Measurements from ENCODE around the gene EDC4.

The EDC4 gene

GRCh38 chr16:67880584-67880983 is 7.7 kb downstream of the EDC4 start:
- Histone ChIP-seq H3K36me3 (ENCODE audit: control insufficient read depth in 1 of 2, insufficient read depth in 2 of 2, low read length in 2 of 2) (peaks cover 72 to 90% of the 10 kb centered on the region in 2 donors), H3K27ac (ENCODE audit: low read length) (no peak overlapping the region), H3K4me1 (ENCODE audit: control insufficient read depth in 1 of 2, insufficient read depth in 2 of 2, low read length in 2 of 2) (peaks cover 3 to 18% of the 10 kb centered on the region in 2 donors), H3K9me3 (ENCODE audit: control insufficient read depth in 1 of 2, low read length in 2 of 2) (no peaks in the 10 kb centered on the region), H3K27me3 (ENCODE audit: low read depth, low read length) (no peaks in the 10 kb centered on the region), H3K4me3 (ENCODE audit: low read depth in 1 of 2, low read length in 2 of 2) (no peak overlapping the region)

- H3K4me1 ChIP-seq (ENCODE audit: control insufficient read depth in 1 of 2, insufficient read depth in 2 of 2, low read length in 2 of 2) = peaks cover 3 to 14% of the 10 kb centered on the region in 2 donors
- H3K9me3 ChIP-seq (ENCODE audit: control insufficient read depth in 1 of 2, low read length in 2 of 2) = no peaks in the 10 kb centered on the region
- no peak overlapping the region for H3K4me3 ChIP-seq (ENCODE audit: low read depth in 1 of 2, low read length in 2 of 2)
- no peak overlapping the region for H3K27ac ChIP-seq (ENCODE audit: low read length)
- peaks cover 68 to 91% of the 10 kb centered on the region in 2 donors for H3K36me3 ChIP-seq (ENCODE audit: control insufficient read depth in 1 of 2, insufficient read depth in 2 of 2, low read length in 2 of 2)
- H3K27me3 ChIP-seq (ENCODE audit: low read depth, low read length) = no peaks in the 10 kb centered on the region
These were observed 8.8 kb downstream of the EDC4 start for GRCh38 chr16:67881621-67882161.

GRCh38 chr16:67882374-67883145 is 9.7 kb downstream of the EDC4 start:
- Histone ChIP-seq H3K36me3 (ENCODE audit: control insufficient read depth in 1 of 2, insufficient read depth in 2 of 2, low read length in 2 of 2) (peaks cover 59 to 84% of the 10 kb centered on the region in 2 donors), H3K4me1 (ENCODE audit: control insufficient read depth in 1 of 2, insufficient read depth in 2 of 2, low read length in 2 of 2) (peaks cover 3 to 14% of the 10 kb centered on the region in 2 donors), H3K4me3 (ENCODE audit: low read depth in 1 of 2, low read length in 2 of 2) (no peak overlapping the region), H3K9me3 (ENCODE audit: control insufficient read depth in 1 of 2, low read length in 2 of 2) (no peaks in the 10 kb centered on the region), H3K27me3 (ENCODE audit: low read depth, low read length) (no peaks in the 10 kb centered on the region), H3K27ac (ENCODE audit: low read length) (no peak overlapping the region)

GRCh38 chr16:67883146-67883871 is 10.5 kb downstream of the EDC4 start:
- H3K36me3 ChIP-seq (ENCODE audit: control insufficient read depth in 1 of 2, insufficient read depth in 2 of 2, low read length in 2 of 2) = peaks cover 51 to 77% of the 10 kb centered on the region in 2 donors
- H3K4me3 ChIP-seq (ENCODE audit: low read depth in 1 of 2, low read length in 2 of 2) = no peak overlapping the region
- no peak overlapping the region for H3K27ac ChIP-seq (ENCODE audit: low read length)
- peaks cover 3 to 14% of the 10 kb centered on the region in 2 donors for H3K4me1 ChIP-seq (ENCODE audit: control insufficient read depth in 1 of 2, insufficient read depth in 2 of 2, low read length in 2 of 2)
- H3K27me3 ChIP-seq (ENCODE audit: low read depth, low read length) = no peaks in the 10 kb centered on the region
- no peaks in the 10 kb centered on the region for H3K9me3 ChIP-seq (ENCODE audit: control insufficient read depth in 1 of 2, low read length in 2 of 2)

- Histone ChIP-seq H3K27ac (ENCODE audit: low read length) (no peak overlapping the region), H3K4me1 (ENCODE audit: control insufficient read depth in 1 of 2, insufficient read depth in 2 of 2, low read length in 2 of 2) (peaks cover 3 to 14% of the 10 kb centered on the region in 2 donors), H3K9me3 (ENCODE audit: control insufficient read depth in 1 of 2, low read length in 2 of 2) (no peaks in the 10 kb centered on the region), H3K27me3 (ENCODE audit: low read depth, low read length) (no peaks in the 10 kb centered on the region), H3K4me3 (ENCODE audit: low read depth in 1 of 2, low read length in 2 of 2) (no peak overlapping the region), H3K36me3 (ENCODE audit: control insufficient read depth in 1 of 2, insufficient read depth in 2 of 2, low read length in 2 of 2) (peaks cover 46 to 71% of the 10 kb centered on the region in 2 donors)
These were observed 11.0 kb downstream of the EDC4 start for GRCh38 chr16:67883872-67884261.

GRCh38 chr16:67884684-67885083 is 11.8 kb downstream of the EDC4 start, which contains the start of gene NRN1L:
TSS of gene NRN1L (plus strand) at chr16:67884885. CDS start at chr16:67884904, 19 bp downstream.
- H3K36me3 ChIP-seq (ENCODE audit: control insufficient read depth in 1 of 2, insufficient read depth in 2 of 2, low read length in 2 of 2) = peaks cover 38 to 63% of the 10 kb centered on the region in 2 donors
- H3K27me3 ChIP-seq (ENCODE audit: low read depth, low read length) = no peaks in the 10 kb centered on the region
- H3K9me3 ChIP-seq (ENCODE audit: control insufficient read depth in 1 of 2, low read length in 2 of 2) = no peaks in the 10 kb centered on the region
- H3K4me1 ChIP-seq (ENCODE audit: control insufficient read depth in 1 of 2, insufficient read depth in 2 of 2, low read length in 2 of 2) = peaks cover 3 to 14% of the 10 kb centered on the region in 2 donors
- no peak within 1 kb of the TSS for H3K4me3 ChIP-seq (ENCODE audit: low read depth in 1 of 2, low read length in 2 of 2)
- H3K27ac ChIP-seq (ENCODE audit: low read length) = no peak within 1 kb of the TSS

GRCh38 chr16:67885545-67885944 is 12.7 kb downstream of the EDC4 start:
- peaks cover 30 to 55% of the 10 kb centered on the region in 2 donors for H3K36me3 ChIP-seq (ENCODE audit: control insufficient read depth in 1 of 2, insufficient read depth in 2 of 2, low read length in 2 of 2)
- no peaks in the 10 kb centered on the region for H3K27me3 ChIP-seq (ENCODE audit: low read depth, low read length)
- H3K4me1 ChIP-seq (ENCODE audit: control insufficient read depth in 1 of 2, insufficient read depth in 2 of 2, low read length in 2 of 2) = peaks cover 3 to 14% of the 10 kb centered on the region in 2 donors
- H3K9me3 ChIP-seq (ENCODE audit: control insufficient read depth in 1 of 2, low read length in 2 of 2) = no peaks in the 10 kb centered on the region
- H3K4me3 ChIP-seq (ENCODE audit: low read depth in 1 of 2, low read length in 2 of 2) = no peak overlapping the region
- no peak overlapping the region for H3K27ac ChIP-seq (ENCODE audit: low read length)

- Histone ChIP-seq H3K36me3 (ENCODE audit: control insufficient read depth in 1 of 2, insufficient read depth in 2 of 2, low read length in 2 of 2) (peaks cover 26 to 50% of the 10 kb centered on the region in 2 donors), H3K4me3 (ENCODE audit: low read depth in 1 of 2, low read length in 2 of 2) (no peak overlapping the region), H3K4me1 (ENCODE audit: control insufficient read depth in 1 of 2, insufficient read depth in 2 of 2, low read length in 2 of 2) (peaks cover 3 to 14% of the 10 kb centered on the region in 2 donors), H3K27ac (ENCODE audit: low read length) (no peak overlapping the region), H3K9me3 (ENCODE audit: control insufficient read depth in 1 of 2, low read length in 2 of 2) (no peaks in the 10 kb centered on the region), H3K27me3 (ENCODE audit: low read depth, low read length) (no peaks in the 10 kb centered on the region)
These were observed 13.1 kb downstream of the EDC4 start for GRCh38 chr16:67885976-67886375.

- H3K4me1 ChIP-seq (ENCODE audit: control insufficient read depth in 1 of 2, insufficient read depth in 2 of 2, low read length in 2 of 2) = peaks cover 3 to 14% of the 10 kb centered on the region in 2 donors
- peaks cover 22 to 46% of the 10 kb centered on the region in 2 donors for H3K36me3 ChIP-seq (ENCODE audit: control insufficient read depth in 1 of 2, insufficient read depth in 2 of 2, low read length in 2 of 2)
- no peak overlapping the region for H3K27ac ChIP-seq (ENCODE audit: low read length)
These were observed 13.5 kb downstream of the EDC4 start for GRCh38 chr16:67886387-67886786.

GRCh38 chr16:67888331-67888730 is 15.5 kb downstream of the EDC4 start:
- Histone ChIP-seq H3K27me3 (ENCODE audit: low read depth, low read length) (no peaks in the 10 kb centered on the region), H3K9me3 (ENCODE audit: control insufficient read depth in 1 of 2, low read length in 2 of 2) (no peaks in the 10 kb centered on the region), H3K36me3 (ENCODE audit: control insufficient read depth in 1 of 2, insufficient read depth in 2 of 2, low read length in 2 of 2) (peaks cover 3 to 27% of the 10 kb centered on the region in 2 donors), H3K4me1 (ENCODE audit: control insufficient read depth in 1 of 2, insufficient read depth in 2 of 2, low read length in 2 of 2) (peaks cover 3 to 14% of the 10 kb centered on the region in 2 donors), H3K27ac (ENCODE audit: low read length) (no peak overlapping the region), H3K4me3 (ENCODE audit: low read depth in 1 of 2, low read length in 2 of 2) (no peak overlapping the region)

More at GRCh38 chr16:67886387-67886786, 13.5 kb downstream of the EDC4 start:
- H3K4me3 ChIP-seq (ENCODE audit: low read depth in 1 of 2, low read length in 2 of 2) = no peak overlapping the region
- H3K27me3 ChIP-seq (ENCODE audit: low read depth, low read length) = no peaks in the 10 kb centered on the region
- H3K9me3 ChIP-seq (ENCODE audit: control insufficient read depth in 1 of 2, low read length in 2 of 2) = no peaks in the 10 kb centered on the region

- H3K36me3 ChIP-seq (ENCODE audit: control insufficient read depth in 1 of 2, insufficient read depth in 2 of 2, low read length in 2 of 2) = no peaks in the 10 kb centered on the region
- peak overlapping the region; percentile 54 for H3K27ac ChIP-seq (ENCODE audit: low read length)
- peak overlapping the region; percentile 59 to 78 for H3K4me3 ChIP-seq (ENCODE audit: low read depth in 1 of 2, low read length in 2 of 2)
These were observed 19.5 kb downstream of the EDC4 start for GRCh38 chr16:67892375-67892774.

More at GRCh38 chr16:67892375-67892774, 19.5 kb downstream of the EDC4 start:
- Histone ChIP-seq H3K9me3 (ENCODE audit: control insufficient read depth in 1 of 2, low read length in 2 of 2) (no peaks in the 10 kb centered on the region), H3K4me1 (ENCODE audit: control insufficient read depth in 1 of 2, insufficient read depth in 2 of 2, low read length in 2 of 2) (peaks cover 15 to 30% of the 10 kb centered on the region in 2 donors), H3K27me3 (ENCODE audit: low read depth, low read length) (no peaks in the 10 kb centered on the region)
